Right kidney (tissue), 1 donor: ENCODE results near the gene GLS.
"Not testable (repeated sequence)": the region's sequence is repeated elsewhere in the genome, so short reads cannot be mapped to it uniquely, and the experiment has no call there.

Source experiments
- DNase-seq: peaks from one replicate; pipeline ENCODE4 v3.0.0-alpha.2; 2016

The GLS gene

GRCh38 chr2:190854726-190855125, 25.9 kb upstream of the GLS start:
- DNase-seq, result no peak

DNA sequence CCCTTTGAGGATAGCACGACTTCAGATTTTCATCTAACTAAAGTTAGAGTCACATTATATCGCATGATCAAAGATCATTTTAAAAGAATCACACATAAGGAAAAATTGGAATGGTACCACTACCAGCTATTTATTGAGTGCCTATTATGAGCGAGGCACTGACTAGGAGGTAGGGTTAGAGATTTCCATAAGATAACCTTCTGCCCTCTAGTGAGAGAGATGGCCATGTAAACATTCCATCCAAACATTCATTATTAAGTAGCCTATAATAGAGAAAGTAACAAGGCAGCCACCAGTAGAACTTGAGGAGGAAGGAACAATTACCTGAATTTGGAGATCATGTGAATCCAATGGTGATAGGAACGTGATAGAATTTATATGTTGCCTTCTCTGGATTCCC, 25.4 kb upstream of the GLS start:
- DNase-seq, result no peak

DNA sequence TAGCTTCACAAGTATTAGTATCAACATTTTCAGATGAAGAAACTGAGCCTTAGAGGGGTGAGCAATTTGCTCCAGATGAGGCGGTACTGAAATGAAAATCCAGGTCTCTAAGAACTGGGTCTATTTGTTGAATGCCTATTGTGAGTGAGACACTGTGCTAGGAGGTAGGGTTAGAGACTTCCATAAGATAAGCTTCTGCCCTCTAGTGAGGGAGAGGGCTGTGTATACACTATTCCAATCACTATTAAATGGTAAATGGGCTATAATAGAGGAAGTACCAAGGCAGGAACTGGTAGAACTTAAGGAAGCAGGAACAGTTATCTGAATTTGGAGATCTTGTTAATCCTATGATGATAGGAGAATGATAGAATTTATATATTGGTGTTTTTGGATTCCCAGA, 23.6 kb upstream of the GLS start:
- no peak for DNase-seq

DNA sequence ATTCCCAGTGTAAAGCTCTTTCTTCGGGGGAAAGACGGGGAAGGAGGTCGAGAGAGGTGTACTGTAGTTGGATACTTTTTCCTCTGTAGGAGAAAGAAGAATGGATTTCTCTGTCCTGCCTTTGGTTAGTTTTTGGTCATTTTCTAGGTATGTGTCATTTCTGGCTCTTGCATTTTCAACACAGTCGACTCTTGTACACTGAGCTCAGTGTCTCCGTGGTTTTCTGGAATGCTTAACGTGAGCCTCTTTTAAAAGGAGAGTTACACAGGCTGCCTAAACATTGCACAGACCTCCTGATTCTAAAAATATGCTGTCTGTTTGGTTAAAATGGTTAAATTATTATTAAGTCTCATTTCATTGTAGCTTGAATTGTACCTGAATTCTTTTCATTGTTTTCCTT, 21.8 kb upstream of the GLS start:
- DNase-seq, result no peak

- no peak for DNase-seq
Observed at GRCh38 chr2:190859347-190860297, 21.0 kb upstream of the GLS start.

DNA sequence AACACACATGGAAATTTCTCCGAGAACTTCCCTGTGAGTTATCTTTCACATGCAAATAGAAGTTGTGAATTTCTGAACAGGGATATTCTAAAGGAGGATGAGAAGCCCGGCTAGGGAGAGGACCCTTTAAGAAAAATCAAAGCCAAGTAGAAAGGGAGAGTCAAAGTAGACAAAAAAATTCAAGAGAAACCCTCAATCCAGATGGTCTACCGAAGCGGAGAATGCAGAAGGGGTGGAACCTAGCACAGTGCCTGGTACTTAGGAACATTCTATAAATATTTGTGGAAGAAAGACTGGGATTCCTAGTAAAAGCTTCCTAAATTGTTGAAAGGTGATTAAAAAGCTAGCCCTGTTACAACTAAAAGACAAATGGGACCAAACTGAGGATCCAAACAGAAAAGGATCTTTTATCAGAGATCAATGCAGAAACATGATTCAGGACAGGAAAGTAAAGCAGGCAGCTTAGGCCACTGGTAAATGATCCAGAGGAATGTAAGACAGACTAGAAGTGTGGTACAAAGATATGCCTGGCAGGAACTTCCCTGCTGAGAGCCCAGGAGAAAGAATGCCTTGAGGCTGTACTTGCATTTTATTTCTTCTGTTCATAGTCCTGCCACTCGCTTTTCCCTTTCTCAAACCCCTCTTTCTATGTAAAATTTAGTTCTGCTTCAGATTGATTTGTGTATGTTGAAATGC, 19.5 kb upstream of the GLS start:
- no peak for DNase-seq

- not testable (repeated sequence) for DNase-seq
Observed at GRCh38 chr2:190862128-190862527, 18.5 kb upstream of the GLS start.

- DNase-seq, result no peak
Observed at GRCh38 chr2:190862571-190862991, 18.0 kb upstream of the GLS start.

DNA sequence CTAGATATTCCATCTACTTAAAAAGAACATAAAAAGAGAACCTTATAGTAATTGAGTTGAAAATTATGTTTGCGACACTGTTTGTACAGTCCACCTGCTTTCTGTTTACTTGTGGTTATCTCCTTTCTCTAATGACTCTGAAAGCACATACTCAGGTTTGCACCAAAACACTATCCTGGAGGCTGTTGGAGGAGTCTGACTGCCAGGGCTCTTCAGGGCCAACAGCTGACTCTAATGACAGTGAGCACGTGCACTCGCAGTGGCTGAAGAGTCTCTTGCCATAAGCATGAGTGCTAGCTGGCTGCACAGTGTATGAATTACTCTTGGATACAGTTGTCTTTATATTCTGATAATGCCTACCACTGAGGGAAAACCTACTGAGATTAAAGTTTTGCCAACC, 16.7 kb upstream of the GLS start:
- no peak for DNase-seq

DNA sequence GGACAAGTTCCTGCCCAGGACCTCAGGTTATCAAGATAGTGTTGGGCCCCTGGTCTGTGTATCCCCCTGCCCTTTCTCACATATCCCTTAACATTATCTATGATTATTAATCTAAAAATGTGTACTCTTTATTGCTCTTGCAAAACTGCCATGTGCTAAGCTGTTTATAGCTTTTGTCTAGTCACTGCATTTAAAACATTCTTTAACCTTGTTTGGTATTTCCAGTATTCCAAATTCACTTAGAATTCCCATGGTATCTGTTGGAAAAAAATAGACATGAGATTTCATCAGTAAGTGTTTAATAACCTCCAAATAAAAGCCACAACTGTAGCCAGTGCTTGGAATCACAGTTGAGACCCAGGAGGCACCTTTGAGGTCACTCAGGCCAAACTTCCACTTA, 16.2 kb upstream of the GLS start:
- DNase-seq, result no peak

DNA sequence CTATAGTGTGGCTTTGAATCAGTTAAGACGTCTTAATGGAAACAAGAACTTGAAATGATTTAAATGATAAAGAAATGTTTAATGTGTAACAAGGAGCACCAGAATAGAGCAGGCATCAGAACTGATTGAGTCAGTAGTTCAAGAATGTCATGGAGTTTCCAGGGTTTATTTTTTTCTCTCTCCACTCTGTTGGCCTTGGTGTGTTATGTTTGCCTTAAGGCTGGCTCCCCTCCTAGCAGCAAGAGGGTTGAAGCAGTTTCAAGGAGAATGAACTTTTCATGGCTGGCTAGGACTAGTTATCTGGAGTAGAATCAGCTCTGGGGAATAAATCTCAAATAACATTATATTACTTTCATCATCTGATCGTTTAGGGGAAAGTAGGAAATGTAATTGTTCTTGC, 13.4 kb upstream of the GLS start:
- DNase-seq, result no peak

DNA sequence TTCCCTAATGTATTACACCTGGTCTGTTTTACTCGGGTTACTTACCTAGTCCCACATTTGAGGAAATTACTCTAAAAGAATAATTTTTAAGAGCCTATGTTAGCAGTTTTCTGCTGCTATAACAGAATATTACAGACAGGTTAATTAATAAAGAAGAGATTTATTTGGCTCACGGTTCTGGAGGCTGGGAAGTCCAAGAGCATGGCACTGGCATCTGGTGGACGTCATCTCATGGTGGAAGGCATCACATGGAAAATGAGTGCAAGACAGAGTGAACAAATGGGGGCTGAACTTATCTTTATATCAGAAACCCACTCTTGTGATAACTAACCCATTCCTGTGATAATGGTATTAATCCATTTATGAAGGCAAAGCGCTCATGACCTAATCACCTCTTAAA, 12.8 kb upstream of the GLS start:
- DNase-seq, result no peak

GRCh38 chr2:190869721-190870120, 10.9 kb upstream of the GLS start:
- DNase-seq, result no peak

DNA sequence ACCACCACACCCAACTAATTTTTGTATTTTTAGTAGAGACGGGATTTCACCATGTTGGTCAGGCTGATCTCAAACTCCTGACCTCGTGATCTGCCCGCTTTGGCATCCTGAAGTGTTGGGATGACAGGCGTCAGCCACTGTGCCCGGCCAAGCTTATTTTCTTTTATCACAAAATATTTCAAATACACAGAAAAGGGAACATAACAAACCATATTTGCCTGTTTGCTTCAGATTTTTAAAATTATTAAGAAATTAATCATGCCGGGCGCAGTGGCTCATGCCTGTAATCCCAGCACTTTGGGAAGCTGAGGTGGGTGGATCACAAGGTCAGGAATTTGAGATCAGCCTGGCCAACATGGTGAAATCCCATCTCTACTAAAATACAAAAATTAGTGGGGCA, 7.2 kb upstream of the GLS start:
- DNase-seq, result not testable (repeated sequence)

- DNase-seq, result no peak
Observed at GRCh38 chr2:190875891-190876290, 4.7 kb upstream of the GLS start.

GRCh38 chr2:190876631-190877030, 4.0 kb upstream of the GLS start:
- DNase-seq, result no peak

DNA sequence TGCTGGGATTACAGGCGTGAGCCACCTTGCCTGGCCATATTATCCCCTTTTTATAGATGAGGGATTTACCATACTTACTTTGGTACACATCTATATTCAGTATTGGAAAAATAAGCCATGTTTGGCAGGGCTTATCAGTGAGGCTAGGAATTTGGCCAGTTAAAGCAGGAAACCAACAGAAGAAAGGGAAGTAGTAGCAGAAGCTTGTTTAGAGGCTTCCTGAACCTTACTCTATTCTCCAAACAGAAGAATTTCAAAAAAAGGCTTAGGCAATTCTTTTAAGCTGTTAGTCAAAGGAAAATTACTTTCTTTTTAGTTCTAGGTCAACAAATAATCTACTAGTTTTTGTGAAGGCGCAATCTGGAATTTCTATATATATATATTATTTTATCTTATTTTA, 3.2 kb upstream of the GLS start:
- no peak for DNase-seq

DNA sequence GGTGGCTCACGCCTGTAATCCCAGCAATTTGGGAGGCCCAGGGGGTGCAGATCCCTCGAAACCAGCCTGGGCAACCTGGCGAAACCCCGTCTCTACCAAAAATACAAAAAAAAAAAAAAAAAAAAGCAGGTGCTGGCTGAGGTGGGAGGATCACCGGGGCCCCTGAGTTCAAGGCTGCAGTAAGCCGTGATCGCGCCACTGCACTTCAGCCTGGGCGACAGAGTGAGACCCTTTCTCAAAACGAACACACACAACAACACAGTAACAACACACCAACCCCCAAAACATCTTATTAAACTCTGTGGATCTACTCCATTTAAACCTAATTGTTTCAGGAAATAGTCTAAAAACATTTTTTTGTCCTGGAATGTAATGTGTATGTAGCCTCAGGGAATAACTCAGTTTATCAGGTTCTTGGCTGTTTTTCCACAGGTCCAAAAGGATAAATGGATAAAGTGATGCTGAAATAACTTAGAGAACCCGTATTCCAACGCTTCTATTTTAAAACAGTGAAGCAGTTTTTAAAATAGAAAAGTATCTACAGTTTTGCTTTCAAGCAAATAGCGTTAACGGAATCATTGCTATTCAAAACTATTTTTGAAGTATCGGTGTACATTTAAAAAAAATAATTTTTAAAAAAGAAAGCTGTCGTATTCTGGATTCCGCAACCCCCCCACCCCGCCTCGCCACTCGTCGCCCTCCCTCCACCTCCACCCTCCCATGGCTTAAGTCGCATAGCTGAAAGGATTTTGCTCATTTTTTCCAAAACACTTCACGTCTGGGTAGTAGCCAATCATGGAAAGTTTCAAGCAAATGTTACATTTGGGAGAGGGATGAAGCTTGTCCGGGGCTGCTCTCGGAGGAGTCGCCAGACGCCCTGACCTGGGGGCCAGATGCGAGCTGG, 895 bp upstream of the GLS start:
- no peak for DNase-seq

GRCh38 chr2:190881084-190881597, 520 bp downstream of the GLS start:
- peak; percentile 84 for DNase-seq

- DNase-seq, result peak; percentile 80
Observed at GRCh38 chr2:190881598-190882410, 1.2 kb downstream of the GLS start.

- DNase-seq, result no peak
Observed at GRCh38 chr2:190882411-190882766, 1.8 kb downstream of the GLS start.
